Tracheal epithelial cell (primary cell): ENCODE results near the gene ZNF513. TPM values are rescaled to one million over a fixed set of nuclear protein-coding genes. Genes with fewer than 3 reads are reported as not detected.

Source experiments
- total RNA-seq: library from RNA; depleted of rRNA; stranded (reverse); fragments of >200 nt; gene quantifications from 2 replicates; pipeline ENCODE4 v1.2.1, GENCODE V29; 2014

The ZNF513 gene, protein sequence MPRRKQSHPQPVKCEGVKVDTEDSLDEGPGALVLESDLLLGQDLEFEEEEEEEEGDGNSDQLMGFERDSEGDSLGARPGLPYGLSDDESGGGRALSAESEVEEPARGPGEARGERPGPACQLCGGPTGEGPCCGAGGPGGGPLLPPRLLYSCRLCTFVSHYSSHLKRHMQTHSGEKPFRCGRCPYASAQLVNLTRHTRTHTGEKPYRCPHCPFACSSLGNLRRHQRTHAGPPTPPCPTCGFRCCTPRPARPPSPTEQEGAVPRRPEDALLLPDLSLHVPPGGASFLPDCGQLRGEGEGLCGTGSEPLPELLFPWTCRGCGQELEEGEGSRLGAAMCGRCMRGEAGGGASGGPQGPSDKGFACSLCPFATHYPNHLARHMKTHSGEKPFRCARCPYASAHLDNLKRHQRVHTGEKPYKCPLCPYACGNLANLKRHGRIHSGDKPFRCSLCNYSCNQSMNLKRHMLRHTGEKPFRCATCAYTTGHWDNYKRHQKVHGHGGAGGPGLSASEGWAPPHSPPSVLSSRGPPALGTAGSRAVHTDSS
- 4.5 and 8.9 TPM in 2 replicates for total RNA-seq

DNA sequence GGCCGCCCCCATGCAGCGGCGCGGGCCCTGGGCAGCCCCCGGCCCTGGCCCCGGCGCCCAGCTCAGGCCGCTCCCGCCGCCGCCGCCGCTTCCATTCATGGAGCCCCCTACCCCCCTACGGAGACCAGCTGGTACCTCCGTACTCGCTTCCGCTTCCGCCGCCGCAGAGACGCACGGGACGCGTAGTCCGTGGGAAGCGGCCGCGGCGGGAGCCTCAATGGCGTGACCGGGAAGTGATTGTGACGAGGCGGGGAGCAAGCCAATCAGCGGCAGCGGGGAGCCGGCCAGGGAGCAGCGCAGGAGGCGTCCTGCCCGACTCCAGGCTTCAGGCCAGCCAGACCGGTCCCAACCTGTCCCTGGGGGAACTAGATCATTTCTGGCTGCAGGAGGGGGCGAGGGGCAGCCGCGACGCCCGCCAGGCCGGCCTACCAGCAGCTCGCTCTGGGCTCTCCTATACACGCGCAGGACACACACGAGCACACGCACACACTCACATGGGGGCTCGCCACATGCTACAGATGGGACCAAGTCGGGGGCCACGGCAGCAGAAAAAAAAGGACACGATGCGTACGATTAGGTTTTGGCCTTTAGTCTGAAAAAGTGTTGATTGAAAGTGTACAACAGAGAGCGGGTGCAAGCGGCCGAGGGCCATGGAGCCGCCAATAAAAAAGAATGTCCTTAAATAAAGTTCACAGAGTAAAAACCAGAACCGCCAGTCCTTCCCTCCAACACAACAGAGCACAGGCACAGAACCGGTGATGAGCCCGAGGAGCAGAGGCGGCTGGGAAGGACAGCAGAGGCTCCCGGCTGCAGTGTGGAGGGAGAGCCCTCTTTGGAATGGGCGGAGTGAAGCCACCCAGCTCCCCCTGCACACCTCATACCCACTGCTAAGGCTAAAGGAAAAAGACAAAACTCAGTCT, at the start of gene ZNF513:
TSS of gene ZNF513 (minus strand) at position 109 of the 920 bp plus-strand sequence. CDS start 208 bp downstream, outside the sequence.

DNA sequence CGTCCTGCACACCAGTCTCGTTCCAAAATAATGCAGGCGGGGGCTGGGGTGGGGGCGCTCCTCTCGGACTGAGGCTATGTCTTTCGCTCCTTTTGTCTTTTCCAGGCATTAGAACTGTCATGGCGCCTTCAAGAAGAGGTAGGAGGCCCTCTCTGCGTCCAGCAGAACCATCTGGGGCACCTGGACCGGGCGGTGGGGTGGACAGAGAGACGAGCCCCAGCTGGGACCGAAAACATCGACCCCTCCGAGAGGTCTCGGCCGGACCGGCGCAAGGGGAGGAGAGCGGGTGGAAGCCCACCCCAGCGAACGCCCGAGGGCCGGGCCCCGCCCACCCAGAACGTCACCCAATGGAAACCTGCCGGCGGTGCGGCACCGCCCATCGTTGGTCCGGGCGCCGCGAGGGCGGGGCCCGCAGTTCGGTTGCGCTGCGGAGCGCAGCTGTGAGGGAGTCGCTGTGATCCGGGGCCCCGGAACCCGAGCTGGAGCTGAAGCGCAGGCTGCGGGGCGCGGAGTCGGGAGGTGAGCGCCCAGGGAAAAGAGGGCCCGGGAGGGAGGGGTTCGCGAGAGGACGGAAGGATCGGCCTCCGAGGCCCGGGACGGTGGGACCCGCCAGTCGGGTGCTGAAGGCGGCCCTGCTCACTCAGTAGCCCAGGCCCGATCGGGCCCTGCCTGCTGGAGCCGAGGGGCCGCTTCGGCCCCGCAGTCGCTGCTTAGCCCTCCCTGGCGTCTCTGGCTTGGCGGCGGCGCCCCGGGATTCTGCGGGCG, 47.9 kb upstream of the ZNF513 start, which contains the start of gene NRBP1:
TSS of gene NRBP1 (plus strand) at position 419 of the 765 bp plus-strand sequence. CDS start 4,643 bp downstream, outside the sequence.

DNA sequence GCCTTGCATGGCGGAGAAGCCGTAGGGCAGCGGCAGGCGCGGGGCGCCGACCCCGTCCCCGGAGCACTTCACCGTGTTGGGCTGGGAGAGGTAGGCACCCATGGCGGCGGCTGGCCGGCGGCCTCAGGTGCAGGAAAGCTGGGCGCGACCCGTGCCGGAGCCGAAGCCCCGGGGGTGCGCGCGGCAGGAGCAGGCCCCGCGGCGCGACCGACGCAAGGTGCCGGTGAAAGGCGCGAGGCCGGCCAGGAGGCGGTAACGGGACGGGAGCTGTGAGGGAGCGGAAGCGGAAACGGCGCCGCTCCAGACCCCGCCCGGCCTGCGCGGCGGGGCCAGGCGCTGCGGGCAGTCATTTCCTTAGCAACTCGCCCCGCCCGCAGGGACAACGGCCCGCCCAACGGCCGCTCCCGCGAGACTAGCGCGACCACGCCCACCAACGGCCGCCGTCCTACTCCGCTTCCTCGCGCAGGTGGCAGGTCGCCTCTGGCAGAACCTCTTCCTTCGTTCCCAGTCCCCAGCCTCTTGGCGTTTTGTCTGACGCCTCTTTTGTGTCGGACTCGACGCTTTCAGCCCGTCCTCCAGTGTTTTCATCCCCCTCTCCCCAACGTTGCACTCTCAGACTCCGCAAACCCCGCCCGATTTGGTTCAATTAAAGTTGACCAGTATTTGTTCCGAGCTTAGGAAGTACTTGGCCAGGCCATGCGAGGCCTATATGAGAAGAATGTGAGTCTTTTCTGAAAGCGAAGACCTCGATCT, 29.0 kb upstream of the ZNF513 start, which contains the start of gene PPM1G:
TSS of gene PPM1G (minus strand) at position 271 of the 753 bp plus-strand sequence. CDS start at position 102, 169 bp downstream.

DNA sequence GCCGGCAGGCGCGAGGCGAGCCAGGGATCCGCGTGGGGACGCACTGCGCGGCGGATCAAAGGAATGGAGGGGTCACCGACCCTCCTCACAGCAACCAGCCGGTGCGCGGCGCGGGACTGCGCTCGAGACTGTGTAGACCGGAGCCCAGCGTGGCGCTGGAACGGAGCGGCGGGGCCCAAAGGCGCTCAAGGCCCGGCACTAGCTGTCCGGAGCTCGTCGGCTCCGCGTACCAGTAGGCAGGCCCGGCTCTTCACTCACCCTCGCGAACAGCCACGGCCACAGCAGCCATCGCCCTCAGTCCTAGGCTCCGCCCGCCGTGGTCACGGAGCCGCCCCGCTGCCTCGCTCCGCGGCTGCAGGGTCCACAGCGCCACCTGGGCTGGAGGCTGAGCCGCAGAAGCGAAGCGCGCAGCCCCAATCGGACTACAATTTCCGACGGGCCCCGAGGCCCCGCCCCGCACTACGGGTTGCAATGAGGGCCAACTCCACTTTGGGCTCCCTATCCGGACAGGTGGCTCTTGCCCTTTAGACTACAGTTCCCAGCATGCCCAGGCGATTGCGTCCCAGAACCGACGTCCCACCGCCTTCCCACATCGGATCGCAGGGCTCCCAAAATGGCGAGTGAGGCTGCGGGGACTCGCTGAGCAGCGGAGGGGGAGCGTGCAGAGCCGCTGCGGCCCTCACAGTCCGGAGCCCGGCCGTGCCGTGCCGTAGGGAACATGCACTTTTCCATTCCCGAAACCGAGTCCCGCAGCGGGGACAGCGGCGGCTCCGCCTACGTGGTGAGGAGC, 10.3 kb downstream of the ZNF513 start, which contains the start of the genes EIF2B4 and SNX17:
TSS of gene EIF2B4 (minus strand) at position 313 of the 790 bp plus-strand sequence. CDS start at position 289, 24 bp downstream.
TSS of gene SNX17 (plus strand) at position 591 of the 790 bp plus-strand sequence. CDS start at position 719, 128 bp downstream.

DNA sequence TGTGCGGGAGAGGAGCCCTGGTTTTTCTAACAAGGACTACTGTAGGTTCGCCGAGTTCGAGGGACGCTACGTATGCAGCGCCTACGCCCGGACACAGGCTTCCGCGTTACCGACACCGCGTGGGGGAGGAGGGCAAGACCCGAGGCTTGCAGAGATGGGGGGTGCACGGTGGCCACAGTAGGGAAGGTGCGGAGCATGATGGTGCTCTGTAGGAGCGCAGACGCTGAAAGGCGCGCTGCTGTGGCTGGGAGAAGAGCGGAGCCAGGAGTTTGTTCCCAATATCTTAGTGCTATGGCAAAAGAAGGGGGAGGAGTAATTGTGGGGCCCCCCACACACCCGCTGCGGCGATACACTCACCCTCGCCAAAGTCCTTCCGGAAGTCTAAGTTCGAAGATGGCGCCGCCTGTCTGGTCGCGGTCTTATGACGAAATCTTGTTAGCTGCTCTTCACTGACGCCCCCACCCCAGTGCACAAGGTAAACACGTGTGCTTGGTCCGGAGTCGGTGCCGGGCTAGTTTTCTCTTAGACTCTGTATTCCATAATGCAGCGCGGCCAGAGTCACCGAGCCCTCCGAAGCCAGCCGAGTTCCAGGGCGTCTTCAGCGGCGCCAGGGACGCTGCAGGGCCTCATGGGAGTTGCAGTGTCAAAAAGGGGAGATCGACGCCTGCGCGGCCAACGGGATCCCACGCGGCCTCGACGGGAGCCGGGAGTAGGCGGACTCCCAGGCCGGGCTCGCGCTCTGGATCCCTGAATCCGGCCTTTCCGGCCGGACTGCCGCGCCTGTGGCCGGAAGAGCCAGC, 24.0 kb downstream of the ZNF513 start, which contains the start of gene GTF3C2:
TSS of gene GTF3C2 (minus strand) at position 383 of the 800 bp plus-strand sequence. CDS start 13,210 bp downstream, outside the sequence.

Other genes with a start within 250 kb of the ZNF513 start
- 35.0 and 43.6 TPM in 2 replicates for gene PREB, start 246.1 kb downstream of the ZNF513 start, total RNA-seq
- not detected in 2 replicates for gene PRR30, start 241.3 kb downstream of the ZNF513 start, total RNA-seq
- gene TCF23, start 231.7 kb downstream of the ZNF513 start, total RNA-seq: not detected in 2 replicates
- 267 and 280 TPM in 2 replicates for gene ATRAID, start 168.7 kb downstream of the ZNF513 start, total RNA-seq
- 26.9 and 34.7 TPM in 2 replicates for gene SLC5A6, start 168.5 kb downstream of the ZNF513 start, total RNA-seq
- 30.3 and 36.4 TPM in 2 replicates for gene CAD, start 163.4 kb downstream of the ZNF513 start, total RNA-seq
- gene SLC30A3, start 117.7 kb downstream of the ZNF513 start, total RNA-seq: not detected in 2 replicates
- gene DNAJC5G, start 105.3 kb downstream of the ZNF513 start, total RNA-seq: not detected in 2 replicates
- 0.24 and 0.43 TPM in 2 replicates for gene TRIM54, start 98.3 kb downstream of the ZNF513 start, total RNA-seq
- 0.48 and 0.85 TPM in 2 replicates for gene UCN, start 72.3 kb downstream of the ZNF513 start, total RNA-seq
- gene MPV17, start 57.6 kb downstream of the ZNF513 start, total RNA-seq: 33.3 and 52.4 TPM in 2 replicates
- gene GTF3C2, start 24.0 kb downstream of the ZNF513 start, total RNA-seq: 26.0 and 31.3 TPM in 2 replicates
- 19.0 and 22.7 TPM in 2 replicates for gene EIF2B4, start 10.4 kb downstream of the ZNF513 start, total RNA-seq
- gene SNX17, start 10.1 kb downstream of the ZNF513 start, total RNA-seq: 125 and 136 TPM in 2 replicates
- 77.2 and 99.3 TPM in 2 replicates for gene PPM1G, start 28.9 kb upstream of the ZNF513 start, total RNA-seq
- 67.1 and 95.7 TPM in 2 replicates for gene NRBP1, start 47.9 kb upstream of the ZNF513 start, total RNA-seq
- gene KRTCAP3, start 61.6 kb upstream of the ZNF513 start, total RNA-seq: 28.0 and 28.6 TPM in 2 replicates
- gene IFT172, start 109.0 kb upstream of the ZNF513 start, total RNA-seq: 3.8 and 5.8 TPM in 2 replicates
- gene FNDC4, start 114.5 kb upstream of the ZNF513 start, total RNA-seq: 9.0 and 16.9 TPM in 2 replicates
- not detected in 2 replicates for gene GCKR, start 116.1 kb upstream of the ZNF513 start, total RNA-seq
- gene ZNF512, start 202.3 kb upstream of the ZNF513 start, total RNA-seq: 3.2 and 8.7 TPM in 2 replicates
- 0.85 and 1.9 TPM in 2 replicates for gene CCDC121, start 248.3 kb upstream of the ZNF513 start, total RNA-seq
- gene GPN1, start 248.3 kb upstream of the ZNF513 start, total RNA-seq: 36.9 and 51.8 TPM in 2 replicates